ELF-1 (cell line): Measurements from ENCODE around the gene SPTB.

Source experiments
- DNase-seq: peaks from one replicate; pipeline ENCODE4 v3.0.0-alpha.2; 2016; ENCODE audit warnings: low read depth, low spot score

The SPTB gene

GRCh38 chr14:64766430-64767151 lies 113.1 kb downstream of the SPTB start:
- peak; percentile 79 for DNase-seq

DNA sequence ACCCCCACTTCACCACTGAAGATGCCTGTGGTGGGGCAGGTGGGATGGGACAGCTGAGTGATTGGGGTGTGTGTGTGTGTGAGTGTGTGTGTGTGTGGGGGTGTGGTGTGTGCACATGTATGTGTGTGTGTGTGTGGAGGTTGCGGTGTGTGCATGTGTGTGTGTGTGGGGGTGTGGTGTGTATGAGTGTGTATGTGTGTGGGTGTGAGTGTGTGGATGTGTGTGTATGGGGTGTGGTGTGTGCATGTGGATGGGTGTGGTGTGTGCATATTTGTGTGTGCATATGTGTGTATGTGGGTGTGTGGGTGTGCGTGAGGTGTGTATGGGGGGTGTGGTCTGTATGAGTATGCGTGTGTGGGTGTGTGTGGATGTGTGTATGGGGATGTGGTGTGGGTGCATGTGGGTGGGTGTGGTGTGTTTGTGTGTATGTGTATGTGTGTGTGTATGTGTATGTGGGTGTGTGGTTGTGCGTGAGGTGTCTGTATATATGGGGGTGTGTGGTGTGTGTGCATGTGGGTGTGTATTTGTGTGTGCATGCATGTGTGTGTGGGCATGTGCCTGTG lies 113.9 kb downstream of the SPTB start:
- no peak for DNase-seq

DNA sequence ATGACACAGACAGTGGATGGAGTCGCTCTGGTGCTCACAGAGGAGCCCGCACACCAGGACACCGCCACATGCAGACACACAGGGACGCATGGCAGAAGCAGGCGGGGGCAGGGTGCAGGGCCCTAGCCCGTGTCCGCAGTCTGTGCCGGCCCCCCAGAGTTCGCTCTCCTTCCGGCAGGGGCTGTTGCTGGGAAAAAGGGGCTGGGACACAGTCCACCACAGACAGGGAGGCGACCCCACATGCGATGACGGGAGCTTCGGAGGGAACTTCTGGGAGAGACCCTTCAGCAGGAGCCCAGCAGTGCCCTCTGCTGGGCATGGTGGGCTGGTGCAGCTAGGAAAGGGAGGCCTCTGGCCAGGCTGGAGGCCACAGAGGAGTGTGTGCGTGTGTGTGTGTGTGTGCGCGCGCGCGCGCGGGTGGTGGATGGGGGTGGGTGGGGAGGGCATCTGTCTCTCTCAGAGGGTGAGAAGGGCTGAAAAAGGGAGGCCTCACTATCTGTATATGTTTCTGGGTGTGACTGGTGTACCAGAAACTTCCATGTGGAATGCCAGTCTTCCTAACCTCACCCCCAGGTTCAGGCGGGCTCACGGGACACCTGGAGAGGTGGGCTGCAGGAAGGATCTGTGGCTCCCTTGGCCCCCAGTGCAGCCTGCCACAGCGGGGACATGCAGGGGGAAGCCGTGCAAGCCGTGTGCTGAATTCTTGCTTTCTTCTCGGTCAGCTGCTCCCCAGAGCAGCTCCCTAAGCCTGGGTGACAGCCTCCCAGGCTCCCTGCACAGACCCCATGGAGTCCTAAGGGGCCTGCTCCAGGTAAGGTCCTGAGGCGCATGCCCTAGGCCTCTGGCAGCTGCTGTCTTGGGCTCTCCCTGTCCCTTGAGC lies 114.8 kb downstream of the SPTB start:
- DNase-seq = peak; percentile 93

- DNase-seq = peak; percentile 72
These were observed 115.7 kb downstream of the SPTB start for GRCh38 chr14:64763801-64764621.

DNA sequence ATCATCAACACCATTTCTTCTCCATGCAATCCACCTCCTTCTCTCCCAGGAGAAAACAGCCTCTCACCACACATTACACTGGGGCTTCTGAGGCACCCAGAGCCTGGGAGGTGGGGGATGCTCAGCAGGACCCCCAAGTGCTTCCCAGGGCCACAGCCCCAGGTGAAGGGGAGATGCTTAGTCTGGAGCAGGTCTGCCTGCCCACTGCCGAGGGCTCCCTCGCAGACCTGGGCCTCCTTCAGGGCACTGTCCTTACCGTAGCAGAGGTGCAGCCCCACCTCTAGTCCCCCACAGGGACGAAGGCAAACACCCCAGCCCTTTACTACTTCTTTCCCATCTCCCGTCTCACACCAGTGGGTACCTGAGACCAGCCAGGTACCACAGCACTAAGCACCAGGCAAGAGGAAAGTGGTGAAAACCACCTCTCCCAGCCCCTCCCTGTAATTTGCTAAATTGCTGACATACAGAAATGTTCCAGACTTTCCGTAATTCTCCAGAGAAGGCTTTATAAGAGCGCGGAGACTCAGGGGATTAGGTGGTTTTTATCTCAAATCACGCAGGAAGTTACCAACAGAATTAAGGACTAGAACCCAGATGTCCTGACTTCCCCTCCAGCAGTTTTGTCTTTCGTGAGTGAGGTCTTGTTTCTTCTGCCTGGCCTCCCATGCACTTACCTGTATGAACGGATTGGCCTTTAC lies 116.5 kb downstream of the SPTB start:
- DNase-seq = no peak

DNA sequence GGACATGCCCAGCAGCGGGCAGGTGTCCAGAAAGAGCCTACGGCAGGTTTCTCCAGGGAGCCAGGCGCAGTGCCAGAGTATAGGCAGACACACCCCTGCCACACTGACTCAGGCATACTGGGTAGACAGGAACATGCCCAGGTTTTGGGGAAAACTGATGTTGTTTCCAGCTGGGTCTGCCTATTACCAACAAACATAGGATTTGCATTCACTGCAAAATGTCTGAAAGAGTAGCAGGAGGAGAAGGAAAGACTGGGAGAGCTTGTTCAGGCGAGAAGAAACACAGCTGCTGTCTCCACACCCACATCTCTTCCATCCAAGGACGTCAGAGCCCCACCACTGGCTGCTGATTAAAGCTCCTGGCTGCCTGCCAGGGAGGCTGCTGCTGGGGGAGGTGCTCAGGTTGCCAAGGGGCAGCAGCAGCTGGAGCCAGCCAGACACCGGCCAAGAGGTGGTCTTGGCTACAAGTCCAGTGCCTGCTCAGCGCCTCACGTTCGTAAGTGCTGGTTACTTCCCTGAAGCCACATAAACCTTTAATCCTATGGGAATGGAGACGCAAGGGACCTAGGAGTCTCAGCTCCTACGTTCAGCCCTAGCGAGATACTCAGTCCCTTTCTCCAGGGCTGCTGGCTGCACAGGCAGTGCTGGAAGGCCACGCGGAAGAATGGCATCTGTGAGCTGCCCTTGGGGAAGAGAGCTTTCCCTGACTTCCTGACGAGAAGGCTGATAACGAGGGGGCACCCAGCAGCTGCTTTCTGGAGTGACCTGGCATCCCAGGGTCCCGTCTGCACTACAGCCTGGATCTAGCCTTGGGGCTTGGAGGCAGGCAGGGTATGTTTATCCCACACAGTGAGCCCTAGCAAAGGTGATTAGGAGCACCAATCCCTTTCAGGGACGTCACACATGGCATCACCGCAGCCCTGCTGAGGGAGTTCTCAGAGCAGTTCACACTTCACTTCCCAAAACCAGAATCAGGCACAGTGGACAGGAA lies 117.4 kb downstream of the SPTB start:
- peak; percentile 74 for DNase-seq

DNA sequence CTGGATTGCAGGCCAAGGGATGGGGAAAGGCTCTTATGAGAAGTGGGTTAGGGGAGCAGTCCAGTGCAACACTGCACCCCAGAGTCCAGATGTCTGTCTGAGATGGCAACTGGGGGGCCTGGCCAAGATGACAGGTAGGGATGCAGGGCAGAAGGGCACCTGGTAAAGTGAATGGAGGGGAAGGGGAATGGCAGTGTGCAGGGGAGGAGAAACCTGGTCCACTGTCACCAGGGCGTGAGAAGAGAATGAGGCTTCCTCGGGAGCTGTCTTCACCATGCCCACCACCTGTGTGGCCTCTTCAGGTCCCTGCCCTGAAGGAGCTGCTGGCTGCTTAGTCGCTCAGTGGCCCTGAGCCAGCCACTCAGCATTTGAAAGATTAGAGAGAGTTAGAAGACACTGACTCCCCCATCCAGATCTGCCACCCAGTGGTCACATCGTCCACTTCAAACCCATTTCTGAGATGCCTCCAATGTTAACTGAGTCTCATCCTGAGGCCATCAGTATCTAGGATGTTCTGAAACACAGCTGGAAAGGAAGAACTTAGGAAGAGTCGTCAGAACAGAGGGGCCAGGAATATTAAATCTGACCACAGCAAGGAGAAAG lies 118.2 kb downstream of the SPTB start:
- no peak for DNase-seq

DNA sequence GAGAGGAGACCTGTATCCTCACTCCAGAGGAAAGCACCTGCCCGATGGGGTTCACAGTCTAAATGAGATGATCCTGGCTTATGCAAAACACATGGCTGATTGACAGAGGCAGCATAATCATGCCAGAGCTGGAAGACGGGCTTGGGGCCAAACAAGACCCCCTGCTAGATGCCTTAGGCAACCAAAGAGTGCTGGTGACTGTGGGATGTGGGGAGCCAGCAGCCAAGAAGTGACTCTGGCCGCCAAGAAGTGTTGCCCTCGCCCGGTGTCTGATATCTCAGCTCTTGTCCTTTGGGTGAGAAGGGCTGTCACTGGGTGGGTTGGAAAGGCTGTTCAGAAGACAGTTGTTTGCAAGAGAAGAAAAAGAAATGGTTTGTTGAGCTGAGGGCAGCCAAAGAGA lies 118.8 kb downstream of the SPTB start:
- no peak for DNase-seq

DNA sequence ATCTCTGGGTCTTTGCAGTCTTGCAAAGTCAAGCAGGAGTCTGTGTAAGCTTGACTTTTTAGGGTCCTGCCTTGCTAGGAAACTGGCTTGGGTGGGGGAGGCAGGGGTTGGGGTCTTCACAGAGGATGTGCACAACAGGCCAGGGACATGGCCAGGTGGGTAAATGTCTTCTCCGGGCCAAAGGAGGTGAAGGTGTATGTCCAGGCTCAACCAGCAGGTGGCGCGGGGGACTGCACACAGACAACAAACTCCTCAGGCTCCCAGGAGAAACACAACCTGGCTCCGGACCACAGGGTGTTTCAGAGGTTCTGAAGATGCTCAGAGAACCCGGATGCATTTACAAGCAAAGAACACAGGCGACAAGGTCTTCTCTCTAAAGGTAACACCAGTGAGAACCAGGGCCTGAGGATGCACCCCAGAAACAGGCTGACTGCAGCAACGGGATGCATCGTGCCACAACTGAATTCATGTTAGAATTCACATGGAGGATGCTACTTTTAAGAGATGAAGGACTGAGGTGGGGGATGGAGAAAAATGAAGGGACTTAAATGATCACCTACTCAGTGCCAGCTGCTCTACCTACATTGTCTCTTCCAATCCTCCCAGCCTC lies 119.5 kb downstream of the SPTB start:
- DNase-seq = peak; percentile 86

GRCh38 chr14:64759555-64759938 lies 120.2 kb downstream of the SPTB start:
- no peak for DNase-seq

GRCh38 chr14:64758691-64759554 lies 120.8 kb downstream of the SPTB start:
- DNase-seq = peak; percentile 44

- peak; percentile 58 for DNase-seq
These were observed 121.6 kb downstream of the SPTB start for GRCh38 chr14:64758025-64758521.

GRCh38 chr14:64757601-64758000 lies 122.1 kb downstream of the SPTB start:
- no peak for DNase-seq

GRCh38 chr14:64756712-64757111 lies 123.0 kb downstream of the SPTB start:
- no peak for DNase-seq

- DNase-seq = no peak
These were observed 123.9 kb downstream of the SPTB start for GRCh38 chr14:64755781-64756221.

DNA sequence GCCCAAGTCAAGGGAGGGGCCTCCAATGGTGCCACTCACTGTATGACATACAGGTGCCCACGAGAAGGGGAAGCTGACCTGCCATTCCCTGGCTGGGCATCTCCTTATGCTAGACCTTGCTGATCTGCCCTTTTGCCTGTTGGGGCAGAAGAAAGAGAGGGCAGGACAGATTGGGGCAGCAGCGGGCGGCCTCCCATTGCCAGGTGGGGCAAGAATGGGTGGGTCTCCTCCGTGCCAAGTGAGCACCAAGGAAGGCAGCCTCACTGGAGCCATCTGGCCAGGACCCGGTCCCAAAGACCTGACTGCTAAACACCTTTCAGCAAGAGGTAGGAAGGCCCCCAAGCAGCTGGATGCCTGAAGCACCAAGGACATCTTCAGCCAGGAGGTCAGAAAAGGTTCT lies 125.0 kb downstream of the SPTB start:
- no peak for DNase-seq

- DNase-seq = no peak
These were observed 125.7 kb downstream of the SPTB start for GRCh38 chr14:64753999-64754398.

DNA sequence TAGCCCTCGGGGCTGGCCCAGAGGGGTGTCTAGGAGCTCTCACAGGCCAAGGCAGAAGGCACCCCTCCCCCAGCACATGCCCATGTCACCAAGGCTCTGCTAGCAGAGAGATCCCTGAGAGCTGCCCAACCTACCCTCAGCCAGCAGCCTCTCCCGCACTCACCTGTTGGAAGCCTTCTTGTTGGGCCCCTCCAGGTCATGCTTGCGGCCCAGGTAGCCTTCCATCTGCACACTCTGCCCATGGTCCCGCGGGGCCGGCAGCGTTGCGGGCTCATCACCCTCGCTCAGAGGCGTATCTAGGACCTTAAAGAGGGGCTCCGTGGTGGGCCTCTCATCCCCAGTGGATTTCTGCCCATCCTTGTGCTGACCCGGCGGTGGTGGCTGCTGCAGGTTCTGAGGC lies 126.3 kb downstream of the SPTB start:
- no peak for DNase-seq
